Tibial artery (tissue), 4 donors: ENCODE measurements around the gene PDE12.

Experiments used
- DNase-seq, 2 donors: peaks; one replicate each; pipeline ENCODE4 v3.0.0-alpha.2; 2019
- H3K27ac ChIP-seq, 2 donors: fragments of 200-600 bp; sonication (generic) in 1 of 2; 1 replicate in 1 of 2; 2 replicates in 1 of 2; pipeline ENCODE4 v1.5.1; 2018 to 2019; ENCODE audit warnings: mild to moderate bottlenecking in 1 of 2
- H3K27me3 ChIP-seq, 2 donors: fragments of 200-600 bp; sonication (generic) in 1 of 2; one replicate each; pipeline versions ENCODE4 v1.5.1 to v1.6.0; 2016 to 2019
- H3K36me3 ChIP-seq, 3 donors: fragments of 200-600 bp; sonication (generic) in 2 of 3; one replicate each; pipeline ENCODE4 v1.5.1; 2016 to 2019; ENCODE audit warnings: mild to moderate bottlenecking in 2 of 3
- H3K4me1 ChIP-seq, 4 donors: fragments of 200-600 bp; sonication (generic) in 2 of 4; 1 replicate in 3 of 4; 2 replicates in 1 of 4; pipeline ENCODE4 v1.5.1; 2016 to 2019
- H3K4me3 ChIP-seq, 2 donors: fragments of 200-600 bp; sonication (generic) in 1 of 2; 1 replicate in 1 of 2; 2 replicates in 1 of 2; pipeline ENCODE4 v1.5.1; 2018 to 2019; ENCODE audit warnings: mild to moderate bottlenecking in 2 of 2
- H3K9me3 ChIP-seq, 3 donors: fragments of 200-600 bp; sonication (generic) in 1 of 3; one replicate each; pipeline ENCODE4 v1.5.1; 2016 to 2019
- intact Hi-C: fragments of 100-400 bp; cut with DNase I; formaldehyde crosslinking; loops from one replicate; pipeline ENCODE4 v1.15.0; 2023; ENCODE audit warnings: low total_unique reads
- TF ChIP-seq, protein P1 (sequence below), 2 experiments: fragments of 200-600 bp in 1 of 2; fragments of 450-650 bp in 1 of 2; IDR thresholded peaks; one replicate each; pipeline ENCODE4 v1.5.1; 2017 to 2019; ENCODE audit warnings: antibody characterized with exemption in 2 of 2, mild to moderate bottlenecking in 1 of 2, moderate library complexity in 1 of 2

The PDE12 gene

DNA sequence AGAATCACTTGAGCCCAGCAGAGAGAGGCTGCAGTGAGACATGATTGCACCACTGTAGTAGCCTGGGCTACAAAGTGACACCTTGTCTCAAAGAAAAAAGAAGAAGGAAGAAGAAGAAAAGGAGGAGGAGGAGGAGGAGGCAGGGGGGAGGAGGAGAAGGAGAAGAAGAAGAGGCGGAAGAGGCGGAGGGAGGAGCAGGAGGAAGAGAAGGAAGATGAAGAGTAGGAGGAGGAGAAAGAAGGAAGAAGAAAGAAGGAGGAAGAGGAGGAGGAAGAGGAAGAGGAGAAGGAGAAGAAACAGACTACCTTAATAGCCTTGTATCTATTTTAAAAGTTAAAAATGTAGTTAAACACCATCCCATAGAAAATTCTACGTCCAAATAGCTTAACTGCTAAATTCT is 60.2 kb downstream of the PDE12 start:
- H3K4me3 ChIP-seq = no peak overlapping the region
- peaks cover 4 to 15% (median 10%) of the 10 kb centered on the region in 3 donors for H3K36me3 ChIP-seq
- H3K9me3 ChIP-seq = no peaks in the 10 kb centered on the region
- no peak overlapping the region for H3K27ac ChIP-seq
- H3K27me3 ChIP-seq = no peaks in the 10 kb centered on the region
- no peak for DNase-seq
- TF ChIP-seq, protein P1, sequence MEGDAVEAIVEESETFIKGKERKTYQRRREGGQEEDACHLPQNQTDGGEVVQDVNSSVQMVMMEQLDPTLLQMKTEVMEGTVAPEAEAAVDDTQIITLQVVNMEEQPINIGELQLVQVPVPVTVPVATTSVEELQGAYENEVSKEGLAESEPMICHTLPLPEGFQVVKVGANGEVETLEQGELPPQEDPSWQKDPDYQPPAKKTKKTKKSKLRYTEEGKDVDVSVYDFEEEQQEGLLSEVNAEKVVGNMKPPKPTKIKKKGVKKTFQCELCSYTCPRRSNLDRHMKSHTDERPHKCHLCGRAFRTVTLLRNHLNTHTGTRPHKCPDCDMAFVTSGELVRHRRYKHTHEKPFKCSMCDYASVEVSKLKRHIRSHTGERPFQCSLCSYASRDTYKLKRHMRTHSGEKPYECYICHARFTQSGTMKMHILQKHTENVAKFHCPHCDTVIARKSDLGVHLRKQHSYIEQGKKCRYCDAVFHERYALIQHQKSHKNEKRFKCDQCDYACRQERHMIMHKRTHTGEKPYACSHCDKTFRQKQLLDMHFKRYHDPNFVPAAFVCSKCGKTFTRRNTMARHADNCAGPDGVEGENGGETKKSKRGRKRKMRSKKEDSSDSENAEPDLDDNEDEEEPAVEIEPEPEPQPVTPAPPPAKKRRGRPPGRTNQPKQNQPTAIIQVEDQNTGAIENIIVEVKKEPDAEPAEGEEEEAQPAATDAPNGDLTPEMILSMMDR (IDR thresholded peaks at IDR 0.05) = no peak
- H3K4me1 ChIP-seq = no peaks in the 10 kb centered on the region
- intact Hi-C loops = no loop called here
